ENCODE data around the gene TMEM238L.

- TF ChIP-seq CTCF (IDR thresholded peaks at IDR 0.05) (no peak), POLR2A (IDR thresholded peaks at IDR 0.05) (no peak)
Measured at GRCh38 chr17:10809605-10810004, 5.7 kb upstream of the TMEM238L start.

All from lower leg skin (tissue), 3 donors.